ENCODE measurements around the gene MYO1F.

- TF ChIP-seq CHD1 (IDR thresholded peaks at IDR 0.05; ENCODE audit: low read depth, low read length) (no peak), ZNF24 (IDR thresholded peaks at IDR 0.05) (no peak), FOS (IDR thresholded peaks at IDR 0.05; ENCODE audit: borderline replicate concordance, extremely low read depth, insufficient read length) (no peak), FOXK2 (IDR thresholded peaks at IDR 0.05) (no peak), ZZZ3 (IDR thresholded peaks at IDR 0.05; ENCODE audit: control insufficient read depth, insufficient read length, low read depth) (no peak), BMI1 (IDR thresholded peaks at IDR 0.05; ENCODE audit: borderline replicate concordance) (no peak), BHLHE40 (IDR thresholded peaks at IDR 0.05; ENCODE audit: borderline replicate concordance in 1 of 2, low read depth in 2 of 2, low read length in 1 of 2) (no peak), CTCF (IDR thresholded peaks at IDR 0.05 in 2 of 3, conservative IDR thresholded peaks at IDR 0.05 in 1 of 3; ENCODE audit: control insufficient read depth in 2 of 3, extremely low read depth in 1 of 3, insufficient read depth in 1 of 3, low read depth in 3 of 3, low read length in 3 of 3) (no peak)
Observed at GRCh38 chr19:8489561-8490394, 87.5 kb downstream of the MYO1F start.
